GM19193 (cell line): ENCODE results near the gene MTA2.

Source experiments
- POLR2A ChIP-seq: IDR thresholded peaks from 4 replicates; pipeline ENCODE4 v1.6.1; 2011; ENCODE audit not compliant: insufficient read depth, insufficient read length; ENCODE audit errors: extremely low read depth

The MTA2 gene

GRCh38 chr11:62621027-62621566, 19.4 kb upstream of the MTA2 start:
- no peak for TF ChIP-seq POLR2A

- TF ChIP-seq POLR2A, result no peak
Measured at GRCh38 chr11:62615521-62615920, 13.9 kb upstream of the MTA2 start.

GRCh38 chr11:62614275-62614674, 12.6 kb upstream of the MTA2 start:
- TF ChIP-seq POLR2A, result no peak

GRCh38 chr11:62613291-62613778, 11.7 kb upstream of the MTA2 start:
- TF ChIP-seq POLR2A, result no peak

- peak; percentile 13 for TF ChIP-seq POLR2A
Measured at GRCh38 chr11:62612366-62613290, 11.0 kb upstream of the MTA2 start, which contains the start of the genes EML3 and ROM1. EML3 (minus strand) TSS chr11:62612775; CDS start chr11:62612457, 318 bp downstream. ROM1 (plus strand) TSS chr11:62613257; CDS start chr11:62613282, 25 bp downstream.

GRCh38 chr11:62611705-62612365, 10.2 kb upstream of the MTA2 start:
- peak; percentile 24 for TF ChIP-seq POLR2A

GRCh38 chr11:62610814-62611704, 9.4 kb upstream of the MTA2 start:
- no peak for TF ChIP-seq POLR2A

GRCh38 chr11:62610403-62610802, 8.7 kb upstream of the MTA2 start:
- TF ChIP-seq POLR2A, result no peak

- TF ChIP-seq POLR2A, result no peak
Measured at GRCh38 chr11:62608776-62609175, 7.1 kb upstream of the MTA2 start.

GRCh38 chr11:62607714-62608113, 6.0 kb upstream of the MTA2 start:
- no peak for TF ChIP-seq POLR2A

- no peak for TF ChIP-seq POLR2A
Measured at GRCh38 chr11:62605902-62606301, 4.2 kb upstream of the MTA2 start.

GRCh38 chr11:62605467-62605866, 3.8 kb upstream of the MTA2 start:
- no peak for TF ChIP-seq POLR2A

GRCh38 chr11:62604460-62605120, 2.9 kb upstream of the MTA2 start:
- TF ChIP-seq POLR2A, result no peak
